MM.1S (cell line): ENCODE results near the gene TPD52L2.

ENCODE experiments used
- EZH2 ChIP-seq: fragments of 300-600 bp; sonication (generic); optimal IDR thresholded peaks from 2 replicates; pipeline ENCODE3; 2017; ENCODE audit warnings: low read depth, mild to moderate bottlenecking, antibody characterized with exemption, low read length, mixed read lengths
- EZH2phosphoT487 ChIP-seq: fragments of 300-600 bp; sonication (generic); IDR thresholded peaks from 2 replicates; pipeline ENCODE4 v1.6.1; 2018; ENCODE audit warnings: antibody characterized with exemption, low read length
- TF ChIP-seq, protein P1 (sequence below): fragments of 300-600 bp; sonication (generic); IDR thresholded peaks from 2 replicates; pipeline ENCODE4 v1.5.1; 2016; ENCODE audit warnings: antibody characterized with exemption, low read length, mixed read lengths

DNA sequence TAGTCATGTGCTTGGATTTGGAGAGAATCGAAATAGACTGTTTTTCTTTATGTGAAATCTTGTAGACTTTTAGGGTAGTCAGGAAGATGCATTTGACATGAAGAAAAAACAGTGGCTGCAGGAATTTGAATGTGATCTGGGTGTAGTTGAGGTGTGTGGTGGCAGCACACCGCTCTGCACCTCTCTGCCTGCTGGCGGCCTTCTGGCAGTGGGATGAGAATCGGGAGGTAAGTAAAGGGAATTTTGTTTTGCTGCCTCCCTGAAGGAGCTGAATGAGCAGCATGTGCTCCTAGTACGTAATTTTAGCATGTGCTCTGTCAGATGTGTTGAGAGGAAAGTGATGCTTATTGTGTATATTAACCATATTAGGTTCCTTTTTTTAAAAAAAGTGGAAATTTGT is 3.2 kb downstream of the TPD52L2 start:
- TF ChIP-seq, protein P1, sequence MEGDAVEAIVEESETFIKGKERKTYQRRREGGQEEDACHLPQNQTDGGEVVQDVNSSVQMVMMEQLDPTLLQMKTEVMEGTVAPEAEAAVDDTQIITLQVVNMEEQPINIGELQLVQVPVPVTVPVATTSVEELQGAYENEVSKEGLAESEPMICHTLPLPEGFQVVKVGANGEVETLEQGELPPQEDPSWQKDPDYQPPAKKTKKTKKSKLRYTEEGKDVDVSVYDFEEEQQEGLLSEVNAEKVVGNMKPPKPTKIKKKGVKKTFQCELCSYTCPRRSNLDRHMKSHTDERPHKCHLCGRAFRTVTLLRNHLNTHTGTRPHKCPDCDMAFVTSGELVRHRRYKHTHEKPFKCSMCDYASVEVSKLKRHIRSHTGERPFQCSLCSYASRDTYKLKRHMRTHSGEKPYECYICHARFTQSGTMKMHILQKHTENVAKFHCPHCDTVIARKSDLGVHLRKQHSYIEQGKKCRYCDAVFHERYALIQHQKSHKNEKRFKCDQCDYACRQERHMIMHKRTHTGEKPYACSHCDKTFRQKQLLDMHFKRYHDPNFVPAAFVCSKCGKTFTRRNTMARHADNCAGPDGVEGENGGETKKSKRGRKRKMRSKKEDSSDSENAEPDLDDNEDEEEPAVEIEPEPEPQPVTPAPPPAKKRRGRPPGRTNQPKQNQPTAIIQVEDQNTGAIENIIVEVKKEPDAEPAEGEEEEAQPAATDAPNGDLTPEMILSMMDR, result no peak
- no peak for TF ChIP-seq EZH2phosphoT487
- no peak for TF ChIP-seq EZH2
